DOHH2 (cell line): ENCODE measurements around the gene COPS8.

Experiments used
- CTCF ChIP-seq: fragments of 200-600 bp; sonication (generic); IDR thresholded peaks from one replicate; pipeline ENCODE4 v1.5.1; 2014; ENCODE audit warnings: antibody characterized with exemption, mild to moderate bottlenecking, low read depth, low read length; ENCODE audit not compliant: poor library complexity, severe bottlenecking
- EZH2phosphoT487 ChIP-seq: fragments of 200-600 bp; sonication (generic); IDR thresholded peaks from 2 replicates; pipeline ENCODE4 v1.6.1; 2017; ENCODE audit warnings: borderline replicate concordance, mild to moderate bottlenecking, antibody characterized with exemption, low read length, moderate library complexity, mixed read lengths

GRCh38 chr2:237056287-237056875, 29.3 kb upstream of the COPS8 start:
- TF ChIP-seq CTCF: no peak
- no peak for TF ChIP-seq EZH2phosphoT487
